Vagina (tissue), 2 donors: Measurements from ENCODE around the gene ADGRA1.

Source experiments
- POLR2A ChIP-seq, 2 donors: fragments of 450-650 bp; IDR thresholded peaks; one replicate each; pipeline ENCODE4 v1.6.1; 2017; ENCODE audit warnings: antibody characterized with exemption in 2 of 2, mild to moderate bottlenecking in 2 of 2, moderate library complexity in 2 of 2
- POLR2AphosphoS5 ChIP-seq, 2 donors: sonication (generic); formaldehyde crosslinking; IDR thresholded peaks; one replicate each; pipeline ENCODE4 v1.9.0; 2017; ENCODE audit warnings: antibody characterized with exemption in 2 of 2, mild to moderate bottlenecking in 2 of 2, low read depth in 1 of 2; ENCODE audit not compliant: insufficient read depth in 1 of 2
- TF ChIP-seq, protein P1 (sequence below), 3 experiments: fragments of 450-650 bp in 2 of 3; fragments of 200-600 bp in 1 of 3; sonication (generic) in 1 of 3; IDR thresholded peaks; one replicate each; pipeline ENCODE4 v1.5.1; 2017 to 2019; ENCODE audit warnings: antibody characterized with exemption in 3 of 3, mild to moderate bottlenecking in 2 of 3, moderate library complexity in 2 of 3

DNA sequence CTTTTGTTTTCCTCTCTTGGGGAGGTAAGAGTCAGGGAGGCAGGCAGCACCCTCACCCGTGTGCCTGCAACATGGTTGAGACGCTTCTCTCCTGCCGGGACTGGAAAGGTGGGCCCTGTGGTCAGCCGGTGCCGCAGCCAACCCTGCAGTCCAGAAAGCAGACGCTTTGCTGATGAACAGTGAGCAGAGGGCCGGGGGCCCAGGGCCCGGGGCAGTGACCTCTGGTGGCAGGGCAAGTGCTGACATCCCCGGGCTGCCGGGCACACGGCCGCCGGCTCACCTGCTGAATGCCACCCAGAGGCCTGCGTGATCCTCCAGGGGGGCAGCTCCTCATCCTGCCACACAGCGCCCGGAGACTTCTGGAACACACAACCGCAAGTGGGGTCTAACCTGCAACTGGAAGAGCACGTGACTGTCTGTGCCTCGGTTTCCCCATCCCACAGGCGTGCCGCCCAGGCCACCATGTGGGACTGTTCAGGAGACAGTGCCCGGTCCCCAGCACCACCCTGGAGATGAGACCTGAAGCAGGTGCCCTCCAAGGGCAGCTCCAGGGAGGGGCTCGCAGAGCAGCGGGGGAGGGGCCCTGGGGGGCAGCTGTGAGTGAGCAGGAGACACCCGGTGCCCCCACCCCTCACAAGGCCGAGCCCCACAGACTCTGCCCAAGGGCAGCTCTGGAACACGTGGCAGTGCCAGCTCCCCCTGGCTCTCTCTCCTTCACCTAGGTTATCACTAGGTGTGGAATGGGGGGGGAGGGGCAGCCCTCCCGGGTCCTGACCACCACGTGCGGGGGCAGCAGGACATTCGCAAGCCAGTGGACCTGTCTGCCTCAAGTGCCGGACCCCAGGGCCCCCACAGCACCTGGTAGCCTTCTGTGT, 2.2 kb upstream of the ADGRA1 start:
- TF ChIP-seq, protein P1, sequence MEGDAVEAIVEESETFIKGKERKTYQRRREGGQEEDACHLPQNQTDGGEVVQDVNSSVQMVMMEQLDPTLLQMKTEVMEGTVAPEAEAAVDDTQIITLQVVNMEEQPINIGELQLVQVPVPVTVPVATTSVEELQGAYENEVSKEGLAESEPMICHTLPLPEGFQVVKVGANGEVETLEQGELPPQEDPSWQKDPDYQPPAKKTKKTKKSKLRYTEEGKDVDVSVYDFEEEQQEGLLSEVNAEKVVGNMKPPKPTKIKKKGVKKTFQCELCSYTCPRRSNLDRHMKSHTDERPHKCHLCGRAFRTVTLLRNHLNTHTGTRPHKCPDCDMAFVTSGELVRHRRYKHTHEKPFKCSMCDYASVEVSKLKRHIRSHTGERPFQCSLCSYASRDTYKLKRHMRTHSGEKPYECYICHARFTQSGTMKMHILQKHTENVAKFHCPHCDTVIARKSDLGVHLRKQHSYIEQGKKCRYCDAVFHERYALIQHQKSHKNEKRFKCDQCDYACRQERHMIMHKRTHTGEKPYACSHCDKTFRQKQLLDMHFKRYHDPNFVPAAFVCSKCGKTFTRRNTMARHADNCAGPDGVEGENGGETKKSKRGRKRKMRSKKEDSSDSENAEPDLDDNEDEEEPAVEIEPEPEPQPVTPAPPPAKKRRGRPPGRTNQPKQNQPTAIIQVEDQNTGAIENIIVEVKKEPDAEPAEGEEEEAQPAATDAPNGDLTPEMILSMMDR (IDR thresholded peaks at IDR 0.05): no peak
- TF ChIP-seq POLR2A (IDR thresholded peaks at IDR 0.05): no peak
- TF ChIP-seq POLR2AphosphoS5 (IDR thresholded peaks at IDR 0.05; ENCODE audit: insufficient read depth in 1 of 2, low read depth in 1 of 2): no peak
